DND-41 (cell line): ENCODE measurements around the gene SMYD4.

Source experiments
- ATAC-seq: fragments of 200-7000 bp; cut with Tn5 transposase; 3 replicates; pipeline ENCODE4 v1.9.1; 2021; ENCODE audit warnings: low read depth; ENCODE audit not compliant: insufficient read depth
- DNase-seq: peaks from one replicate; pipeline ENCODE4 v3.0.0-alpha.2; 2020
- H2AFZ ChIP-seq: 2 replicates; pipeline ENCODE4 v1.6.0; 2012; ENCODE audit warnings: low read depth, low read length
- H3K27ac ChIP-seq: 2 replicates; pipeline ENCODE4 v1.5.1; 2012; ENCODE audit warnings: low read length, inconsistent platforms
- H3K27me3 ChIP-seq: fragments of 200-600 bp; sonication (generic); 2 replicates; pipeline ENCODE4 v1.6.0; 2012; ENCODE audit warnings: low read length, mild to moderate bottlenecking, inconsistent platforms; ENCODE audit not compliant: insufficient read depth, poor library complexity
- H3K36me3 ChIP-seq: 2 replicates; pipeline ENCODE4 v1.5.1; 2012; ENCODE audit warnings: low read length, inconsistent platforms; ENCODE audit not compliant: insufficient read depth
- H3K4me1 ChIP-seq: 2 replicates; pipeline ENCODE4 v1.5.1; 2012; ENCODE audit warnings: mild to moderate bottlenecking, low read length; ENCODE audit not compliant: insufficient read depth
- H3K4me2 ChIP-seq: 2 replicates; pipeline ENCODE4 v1.6.0; 2012; ENCODE audit warnings: mild to moderate bottlenecking, moderate library complexity, low read length, inconsistent platforms; ENCODE audit not compliant: insufficient read depth
- H3K4me3 ChIP-seq, 2 experiments: fragments of 200-600 bp in 1 of 2; shearing (Covaris generic) in 1 of 2; 2 replicates each; pipeline ENCODE4 v1.5.1; 2012 to 2016; ENCODE audit warnings: inconsistent platforms in 2 of 2, low read length in 2 of 2, mild to moderate bottlenecking in 2 of 2, low read depth in 1 of 2, moderate library complexity in 1 of 2
- H3K79me2 ChIP-seq: 2 replicates; pipeline ENCODE4 v1.6.0; 2012; ENCODE audit warnings: low read length, inconsistent platforms; ENCODE audit not compliant: insufficient read depth
- H3K9ac ChIP-seq: 2 replicates; pipeline ENCODE4 v1.6.0; 2012; ENCODE audit warnings: low read depth, mild to moderate bottlenecking, inconsistent platforms, low read length, moderate library complexity
- H3K9me3 ChIP-seq: 2 replicates; pipeline ENCODE4 v1.5.1; 2012; ENCODE audit warnings: low read length, moderate library complexity, mild to moderate bottlenecking, inconsistent platforms; ENCODE audit not compliant: insufficient read depth, severe bottlenecking
- H4K20me1 ChIP-seq: 2 replicates; pipeline ENCODE4 v1.6.0; 2012; ENCODE audit warnings: low read length; ENCODE audit not compliant: insufficient read depth
- EZH2 ChIP-seq: IDR thresholded peaks from 3 replicates; pipeline ENCODE4 v1.6.1; 2012; ENCODE audit warnings: borderline replicate concordance, low read depth, mild to moderate bottlenecking, moderate library complexity, low read length, inconsistent platforms; ENCODE audit not compliant: severe bottlenecking
- TF ChIP-seq, protein P1 (sequence below): IDR thresholded peaks from 2 replicates; pipeline ENCODE4 v1.5.1; 2012; ENCODE audit warnings: borderline replicate concordance, low read length, moderate library complexity, mild to moderate bottlenecking; ENCODE audit not compliant: poor library complexity, severe bottlenecking; ENCODE audit errors: extremely low read depth

SMYD4 gene

DNA sequence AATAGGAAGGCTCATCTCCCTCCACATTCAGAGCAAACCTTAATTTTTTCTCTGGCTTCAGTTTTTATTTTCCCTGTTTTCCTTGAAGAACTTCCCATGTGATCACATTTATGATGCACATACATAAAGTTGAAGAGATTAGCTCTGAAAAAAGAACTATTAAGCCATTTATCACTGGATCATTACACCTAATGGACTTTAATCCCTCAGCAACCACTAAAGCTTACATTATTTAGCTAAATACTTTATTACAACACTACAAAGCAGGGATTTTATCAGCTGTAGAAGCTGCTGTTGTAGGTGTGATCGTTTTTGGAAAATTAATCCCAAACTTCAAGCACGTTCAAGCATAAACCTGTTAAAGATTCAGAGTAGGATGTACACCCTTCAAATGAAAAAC lies 21.1 kb downstream of the SMYD4 start:
- H3K36me3 ChIP-seq, result peaks cover 62% of the 10 kb centered on the region
- DNase-seq, result no peak

DNA sequence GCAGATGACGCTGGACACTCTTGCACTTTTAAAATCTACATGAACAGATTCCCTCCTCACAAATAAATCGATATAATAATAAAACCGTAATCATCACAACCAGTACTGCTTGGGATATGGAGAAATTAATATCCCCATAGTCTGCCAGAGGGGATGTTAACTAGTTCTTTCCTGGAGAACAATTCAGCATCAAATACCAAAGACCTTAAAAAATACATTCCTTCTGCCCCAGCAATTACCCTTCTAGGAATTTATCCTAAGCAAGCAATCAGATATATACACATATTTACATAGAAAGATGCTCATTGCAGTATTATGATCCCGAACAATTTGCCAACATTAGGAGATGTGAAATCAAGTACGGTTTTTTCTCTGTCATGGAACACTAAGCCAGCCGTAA lies 21.8 kb downstream of the SMYD4 start:
- Histone ChIP-seq H3K4me2 (no peak overlapping the region), H2AFZ (no peak overlapping the region), H3K9ac (no peak overlapping the region), H3K79me2 (0 out of 2 replicates have a peak, but pooled peaks cover 3% of the 10 kb centered on the region), H3K4me1 (no peaks in the 10 kb centered on the region), H3K27me3 (no peaks in the 10 kb centered on the region), H3K36me3 (peaks cover 62% of the 10 kb centered on the region), H3K4me3 (no peak overlapping the region), H3K27ac (no peak overlapping the region), H3K9me3 (no peaks in the 10 kb centered on the region), H4K20me1 (0 out of 2 replicates have a peak, but pooled peaks cover 10% of the 10 kb centered on the region)
- no peak for ATAC-seq
- no peak for TF ChIP-seq EZH2
- TF ChIP-seq, protein P1, sequence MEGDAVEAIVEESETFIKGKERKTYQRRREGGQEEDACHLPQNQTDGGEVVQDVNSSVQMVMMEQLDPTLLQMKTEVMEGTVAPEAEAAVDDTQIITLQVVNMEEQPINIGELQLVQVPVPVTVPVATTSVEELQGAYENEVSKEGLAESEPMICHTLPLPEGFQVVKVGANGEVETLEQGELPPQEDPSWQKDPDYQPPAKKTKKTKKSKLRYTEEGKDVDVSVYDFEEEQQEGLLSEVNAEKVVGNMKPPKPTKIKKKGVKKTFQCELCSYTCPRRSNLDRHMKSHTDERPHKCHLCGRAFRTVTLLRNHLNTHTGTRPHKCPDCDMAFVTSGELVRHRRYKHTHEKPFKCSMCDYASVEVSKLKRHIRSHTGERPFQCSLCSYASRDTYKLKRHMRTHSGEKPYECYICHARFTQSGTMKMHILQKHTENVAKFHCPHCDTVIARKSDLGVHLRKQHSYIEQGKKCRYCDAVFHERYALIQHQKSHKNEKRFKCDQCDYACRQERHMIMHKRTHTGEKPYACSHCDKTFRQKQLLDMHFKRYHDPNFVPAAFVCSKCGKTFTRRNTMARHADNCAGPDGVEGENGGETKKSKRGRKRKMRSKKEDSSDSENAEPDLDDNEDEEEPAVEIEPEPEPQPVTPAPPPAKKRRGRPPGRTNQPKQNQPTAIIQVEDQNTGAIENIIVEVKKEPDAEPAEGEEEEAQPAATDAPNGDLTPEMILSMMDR, result no peak
- no peak for DNase-seq

More for the DNA sequence above, 21.1 kb downstream of the SMYD4 start:
- no peak for ATAC-seq
- no peak overlapping the region for H3K4me3 ChIP-seq
- no peak overlapping the region for H3K4me2 ChIP-seq
- H3K9ac ChIP-seq, result no peak overlapping the region
- no peaks in the 10 kb centered on the region for H3K4me1 ChIP-seq
- H4K20me1 ChIP-seq, result 0 out of 2 replicates have a peak, but pooled peaks cover 10% of the 10 kb centered on the region
- no peaks in the 10 kb centered on the region for H3K27me3 ChIP-seq
- TF ChIP-seq, protein P1, result no peak
- TF ChIP-seq EZH2, result no peak
- no peak overlapping the region for H2AFZ ChIP-seq
- peaks cover 3% of the 10 kb centered on the region; the same call in 1 of the 2 replicates for H3K79me2 ChIP-seq
- no peak overlapping the region for H3K27ac ChIP-seq
- H3K9me3 ChIP-seq, result no peaks in the 10 kb centered on the region

DNA sequence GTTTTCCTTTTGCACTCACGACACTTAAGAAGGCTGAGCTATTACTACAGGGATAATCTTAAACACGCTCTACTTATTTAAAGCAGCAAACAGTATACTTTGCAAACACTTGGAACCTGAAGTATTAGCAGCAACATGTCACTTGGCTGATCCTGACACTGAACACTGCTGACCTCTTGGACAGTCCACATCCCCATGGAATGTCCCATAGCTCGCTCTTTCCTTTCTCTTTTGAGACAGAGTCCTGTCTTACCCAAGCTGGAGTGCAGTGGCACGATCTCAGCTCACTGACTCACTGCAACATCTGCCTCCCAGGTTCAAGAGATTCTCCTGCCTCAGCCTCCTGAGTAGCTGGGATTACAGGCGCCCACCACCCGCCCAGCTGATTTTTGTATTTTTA lies 26.4 kb downstream of the SMYD4 start:
- Histone ChIP-seq H3K79me2 (0 out of 2 replicates have a peak, but pooled peaks cover 7% of the 10 kb centered on the region), H3K4me2 (no peak overlapping the region), H2AFZ (no peak overlapping the region), H3K27ac (no peak overlapping the region), H3K9me3 (no peaks in the 10 kb centered on the region), H3K27me3 (no peaks in the 10 kb centered on the region), H4K20me1 (no peaks in the 10 kb centered on the region), H3K4me1 (no peaks in the 10 kb centered on the region), H3K4me3 (no peak overlapping the region), H3K9ac (no peak overlapping the region), H3K36me3 (peaks cover 60% of the 10 kb centered on the region)
- DNase-seq, result no peak
- no peak for ATAC-seq
- TF ChIP-seq, protein P1, result no peak
- TF ChIP-seq EZH2, result no peak

DNA sequence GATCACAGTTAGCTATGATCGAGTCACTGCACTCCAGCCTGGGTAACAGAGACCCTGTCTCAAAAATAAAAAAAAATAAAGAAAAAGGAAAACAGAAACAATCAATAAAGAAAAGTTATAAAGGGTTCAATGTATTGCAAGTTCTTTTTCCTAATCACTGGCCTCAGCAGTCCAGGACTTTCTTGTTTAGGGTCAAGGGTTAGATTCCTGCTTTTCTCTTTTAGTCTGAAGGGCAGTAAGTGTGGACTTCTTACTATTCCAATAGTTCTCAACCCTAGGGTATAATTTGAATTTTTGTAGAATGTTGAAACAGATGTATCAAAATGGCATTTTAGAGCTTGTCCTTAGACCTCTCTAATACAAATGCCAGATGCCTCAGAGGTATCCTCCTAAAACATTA lies 27.3 kb downstream of the SMYD4 start:
- Histone ChIP-seq H3K9me3 (no peaks in the 10 kb centered on the region), H3K4me3 (no peak overlapping the region), H3K27me3 (no peaks in the 10 kb centered on the region), H3K4me2 (no peak overlapping the region), H3K79me2 (peaks cover 12% of the 10 kb centered on the region; the same call in 1 of the 2 replicates), H3K36me3 (peaks cover 60% of the 10 kb centered on the region), H3K9ac (no peak overlapping the region), H4K20me1 (no peaks in the 10 kb centered on the region), H2AFZ (no peak overlapping the region), H3K27ac (no peak overlapping the region), H3K4me1 (no peaks in the 10 kb centered on the region)
- DNase-seq (no peak), ATAC-seq (no peak)
- TF ChIP-seq, protein P1, result no peak
- TF ChIP-seq EZH2, result no peak
